Stimulated activated CD8-positive, alpha-beta memory T cell treated with anti-CD3 and anti-CD28 coated beads, Interleukin-12 subunit alpha, Interleukin-12 subunit beta, amount 100 ng/mL, for 1 hour (primary cell): ENCODE measurements around the gene UGT1A6.

ENCODE experiments used
- DNase-seq: peaks from one replicate; pipeline ENCODE4 v3.0.0-alpha.2; 2020; ENCODE audit warnings: low read depth

Gene UGT1A6

GRCh38 chr2:233768076-233768475 is 75.4 kb downstream of the UGT1A6 start:
- DNase-seq, result no peak

GRCh38 chr2:233769260-233769659 is 76.6 kb downstream of the UGT1A6 start:
- no peak for DNase-seq

GRCh38 chr2:233772153-233772552 is 79.5 kb downstream of the UGT1A6 start:
- DNase-seq, result no peak

GRCh38 chr2:233772583-233772982 is 79.9 kb downstream of the UGT1A6 start:
- DNase-seq, result no peak

- no peak for DNase-seq
These were observed 81.2 kb downstream of the UGT1A6 start for GRCh38 chr2:233773854-233774253.

- DNase-seq, result no peak
These were observed 82.7 kb downstream of the UGT1A6 start for GRCh38 chr2:233775414-233775813.

GRCh38 chr2:233778030-233778429 is 85.3 kb downstream of the UGT1A6 start, which contains the start of gene MROH2A:
MROH2A (plus strand) TSS chr2:233778330; CDS start chr2:233779359, 1,029 bp downstream.
- no peak for DNase-seq

- no peak for DNase-seq
These were observed 87.0 kb downstream of the UGT1A6 start for GRCh38 chr2:233779722-233780121.

- no peak for DNase-seq
These were observed 88.1 kb downstream of the UGT1A6 start for GRCh38 chr2:233780771-233781170.

- no peak for DNase-seq
These were observed 96.9 kb downstream of the UGT1A6 start for GRCh38 chr2:233789554-233789953.

- DNase-seq, result no peak
These were observed 98.6 kb downstream of the UGT1A6 start for GRCh38 chr2:233791151-233791882.

- DNase-seq, result no peak
These were observed 99.2 kb downstream of the UGT1A6 start for GRCh38 chr2:233791883-233792329.

GRCh38 chr2:233792720-233793119 is 100.0 kb downstream of the UGT1A6 start:
- no peak for DNase-seq

GRCh38 chr2:233793465-233794127 is 100.9 kb downstream of the UGT1A6 start:
- no peak for DNase-seq

GRCh38 chr2:233794128-233794658 is 101.5 kb downstream of the UGT1A6 start:
- DNase-seq, result no peak

- no peak for DNase-seq
These were observed 103.1 kb downstream of the UGT1A6 start for GRCh38 chr2:233795735-233796171.

GRCh38 chr2:233796254-233796653 is 103.6 kb downstream of the UGT1A6 start:
- no peak for DNase-seq

GRCh38 chr2:233798335-233799086 is 105.8 kb downstream of the UGT1A6 start:
- no peak for DNase-seq

GRCh38 chr2:233799087-233799665 is 106.5 kb downstream of the UGT1A6 start:
- no peak for DNase-seq

GRCh38 chr2:233799716-233800115 is 107.0 kb downstream of the UGT1A6 start:
- DNase-seq, result no peak

- DNase-seq, result no peak
These were observed 107.5 kb downstream of the UGT1A6 start for GRCh38 chr2:233800208-233800607.
